ENCODE results near the gene FIP1L1.

- TF ChIP-seq CTCF (IDR thresholded peaks at IDR 0.05) (no peak), POLR2A (IDR thresholded peaks at IDR 0.05) (no peak), EP300 (IDR thresholded peaks at IDR 0.05) (no peak)
Observed at GRCh38 chr4:53432528-53433424, 55.3 kb downstream of the FIP1L1 start.

All from ovary (tissue), 3 donors.